ENCODE results near the gene TMEM134.

The TMEM134 gene

DNA sequence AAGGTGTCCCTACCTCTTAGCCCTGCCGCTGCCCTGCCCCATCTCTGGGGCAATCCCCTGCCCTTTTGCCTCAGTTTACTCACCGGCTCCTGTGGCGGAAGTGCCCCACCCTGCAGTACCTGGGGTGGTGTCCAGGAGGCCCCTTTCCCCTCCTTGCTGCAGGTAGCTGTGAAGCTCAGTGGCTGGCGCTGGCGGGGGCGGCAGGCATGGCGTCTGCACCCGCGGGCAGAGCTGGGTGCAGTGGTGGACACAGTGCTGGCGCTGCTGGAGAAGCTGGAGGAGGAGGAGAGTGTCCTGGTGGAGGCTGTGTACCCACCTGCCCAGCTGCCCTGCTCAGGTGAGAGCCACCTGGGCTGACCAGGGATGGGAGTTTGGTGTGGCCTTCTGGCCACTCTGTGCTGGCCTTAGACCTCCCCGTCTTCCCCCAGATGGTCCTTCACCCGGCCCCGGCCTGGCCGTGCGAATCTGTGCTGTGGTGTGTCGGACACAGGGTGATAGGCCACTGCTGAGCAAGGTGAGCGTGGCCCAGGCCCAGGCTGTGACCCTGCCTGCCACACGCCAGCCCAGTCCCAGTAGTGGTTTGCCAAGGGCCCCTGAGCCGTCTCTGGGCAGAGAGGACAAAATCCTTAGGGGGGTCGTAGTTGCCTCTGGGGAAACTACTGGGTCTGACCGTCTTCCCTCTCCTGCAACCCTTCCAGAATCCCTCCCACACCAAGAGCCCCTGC lies 49.6 kb downstream of the TMEM134 start:
- no peak for DNase-seq

DNA sequence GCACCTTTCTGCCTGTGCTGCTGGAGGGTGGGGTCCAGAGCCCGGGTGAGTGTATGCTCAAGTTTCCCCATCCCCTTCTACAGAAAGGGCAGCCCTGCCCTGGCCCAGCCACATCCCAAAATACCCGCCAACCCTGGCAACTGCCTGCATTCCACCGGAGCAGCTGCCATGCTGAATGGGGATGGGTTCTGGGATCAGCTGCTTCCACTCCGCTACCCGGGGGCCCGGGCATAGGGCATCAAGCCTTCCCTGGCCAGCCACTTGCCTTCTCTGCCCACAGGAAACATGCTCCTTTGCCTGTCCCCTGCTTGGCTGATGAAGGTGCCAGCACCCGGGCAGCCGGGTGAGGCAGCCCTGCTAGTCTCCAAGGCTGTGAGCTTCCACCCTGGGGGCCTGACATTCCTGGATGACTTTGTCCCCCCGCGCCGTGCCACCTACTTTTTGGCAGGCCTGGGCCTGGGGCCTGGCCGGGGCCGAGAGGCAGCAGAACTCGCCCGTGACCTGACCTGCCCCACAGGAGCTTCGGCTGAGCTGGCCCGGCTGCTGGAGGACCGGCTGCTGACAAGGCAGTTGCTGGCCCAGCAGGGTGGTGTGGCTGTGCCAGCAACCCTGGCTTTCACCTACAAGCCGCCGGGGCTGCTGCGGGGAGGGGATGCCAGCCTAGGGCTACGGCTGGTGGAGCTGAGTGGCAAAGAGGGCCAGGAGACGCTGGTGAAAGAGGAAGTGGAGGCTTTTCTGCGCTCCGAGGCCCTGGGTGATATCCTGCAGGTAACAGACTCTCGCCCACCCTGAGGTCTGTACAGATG lies 50.4 kb downstream of the TMEM134 start:
- DNase-seq: no peak

DNA sequence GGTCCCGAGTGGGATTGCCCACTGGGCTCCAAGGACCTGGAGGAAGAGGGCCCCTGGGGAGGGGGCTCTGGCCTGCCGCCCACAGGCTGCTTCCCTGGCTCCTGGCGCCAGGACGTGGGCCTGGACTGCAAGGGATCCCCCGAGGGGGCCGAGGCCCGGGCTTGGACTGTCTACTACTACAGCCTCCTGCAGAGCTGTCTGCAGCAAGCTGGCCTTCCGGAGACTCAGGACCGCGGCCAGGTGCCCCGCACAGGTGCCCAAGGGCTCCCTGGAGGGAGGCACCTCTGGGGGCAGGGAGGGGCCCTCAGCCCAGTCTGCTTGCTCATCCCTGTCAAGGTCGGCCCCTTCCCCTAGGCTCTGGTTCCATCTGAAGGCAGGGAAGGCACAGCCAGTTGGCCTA lies 51.6 kb downstream of the TMEM134 start:
- no peak for DNase-seq

DNA sequence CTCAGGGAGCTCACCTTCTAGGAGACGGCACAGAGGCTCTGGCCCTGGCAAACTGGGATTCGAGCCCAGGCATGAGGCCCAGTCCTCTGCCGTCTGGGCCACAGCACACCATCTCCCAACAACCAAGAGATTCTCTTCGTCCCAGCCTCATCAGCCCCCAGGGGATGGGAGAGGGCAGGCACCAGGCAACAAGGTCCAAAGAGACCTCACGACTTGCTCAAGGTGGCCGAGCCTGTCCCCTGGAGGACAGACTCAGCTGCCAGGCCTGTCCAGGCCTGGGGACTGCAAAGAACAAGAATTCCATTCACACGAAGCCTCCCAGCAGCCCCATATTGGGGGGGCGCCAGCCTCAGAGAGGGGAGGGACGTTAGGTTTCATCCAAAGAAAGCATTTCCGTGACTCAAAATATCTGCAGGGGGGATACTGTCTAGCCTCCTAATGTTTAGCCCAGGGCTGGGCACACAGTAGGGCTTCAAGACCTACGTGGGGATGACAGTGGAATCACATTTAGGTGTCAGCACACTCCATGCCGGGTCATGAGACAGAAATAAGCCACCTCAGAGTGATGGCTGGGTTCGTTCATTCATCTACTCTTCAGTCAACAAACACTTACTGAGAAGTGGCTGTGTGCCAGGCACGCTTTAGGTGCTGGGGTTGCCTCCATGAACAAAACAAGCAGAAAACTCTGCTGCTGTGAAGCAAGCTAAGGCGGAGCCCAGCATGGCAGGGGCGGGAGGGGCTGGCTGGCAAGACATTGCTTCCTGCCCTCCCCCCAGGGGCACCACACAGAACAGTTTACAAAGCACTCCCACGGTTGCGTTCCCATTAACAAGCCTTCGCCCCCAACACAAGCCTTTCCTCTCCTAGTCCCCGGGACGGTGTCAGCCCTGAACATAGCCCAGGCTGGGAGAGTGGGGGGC lies 52.4 kb downstream of the TMEM134 start:
- peak; percentile 44 for DNase-seq

DNA sequence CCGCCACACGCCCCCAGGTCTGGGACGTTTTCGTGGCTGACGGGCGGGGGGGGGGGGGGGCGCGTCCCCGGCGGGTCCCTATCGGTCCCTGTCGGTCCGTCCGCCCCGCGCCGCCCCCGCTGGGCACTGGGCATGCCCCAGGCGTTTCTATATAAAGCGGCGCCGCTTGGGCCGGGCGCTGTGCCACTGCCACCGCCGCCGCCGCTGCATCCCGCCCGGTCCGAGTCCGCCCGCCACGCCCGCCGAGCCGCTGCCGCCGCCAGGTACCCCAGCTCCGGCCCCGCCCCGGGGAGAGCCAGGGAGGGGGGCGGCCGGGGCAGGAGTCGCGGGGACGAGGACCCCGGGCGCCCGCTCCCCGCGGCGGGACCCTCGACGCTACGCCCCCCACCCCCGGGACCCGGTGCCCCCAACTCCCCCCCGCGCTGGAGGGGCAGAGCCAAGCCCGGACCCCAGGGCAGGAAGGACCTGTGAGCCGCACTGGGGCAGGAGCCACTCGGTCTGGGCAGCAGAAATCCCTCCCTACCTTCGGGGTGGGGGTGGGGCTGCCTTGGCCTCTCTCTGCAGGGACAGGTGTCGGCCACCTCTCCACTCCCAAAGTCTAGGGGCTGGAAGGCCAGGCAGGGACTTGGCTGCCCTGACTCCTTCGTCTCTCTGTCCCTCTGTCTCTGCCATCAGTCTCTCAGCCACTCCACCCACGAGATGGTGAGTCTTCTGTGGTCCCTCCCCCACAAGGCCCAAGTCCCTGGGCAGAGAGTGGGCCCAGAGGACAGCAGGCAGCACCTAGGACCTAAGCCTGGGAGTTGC lies 53.3 kb downstream of the TMEM134 start, which contains the start of gene CARNS1:
Gene CARNS1 (plus strand): TSS at position 178 of the 804 bp plus-strand sequence. CDS start 522 bp downstream, at position 700.
- peak; percentile 33 for DNase-seq

DNA sequence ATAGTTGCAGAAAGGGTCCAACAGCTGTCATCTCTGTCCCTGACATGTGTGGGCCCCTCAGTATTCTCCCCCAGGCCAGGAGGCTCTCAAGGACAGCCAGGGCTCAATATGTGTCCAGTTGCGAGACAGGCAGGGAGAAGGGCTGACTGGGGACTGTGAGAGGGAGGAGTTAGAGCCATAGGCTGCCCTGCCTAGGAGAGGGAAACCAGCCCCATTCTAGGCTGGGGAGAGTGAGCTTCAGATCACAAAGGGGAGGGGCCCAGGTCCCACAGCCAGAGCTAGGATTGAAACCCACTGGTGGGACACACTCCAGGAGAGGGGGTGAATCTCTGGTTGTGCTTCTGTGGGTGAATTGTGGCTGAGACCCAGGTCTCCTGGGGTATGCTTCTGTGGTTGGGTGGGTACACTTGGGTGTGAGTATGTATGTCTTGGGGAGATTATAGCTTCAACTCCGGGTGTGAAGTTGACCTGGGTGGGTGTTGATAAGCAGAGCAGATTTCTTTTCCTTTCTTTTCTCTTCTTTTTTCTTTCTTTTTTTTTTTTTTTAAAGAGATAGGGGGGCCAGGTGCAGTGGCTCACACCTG lies 55.7 kb downstream of the TMEM134 start:
- DNase-seq: no peak

DNA sequence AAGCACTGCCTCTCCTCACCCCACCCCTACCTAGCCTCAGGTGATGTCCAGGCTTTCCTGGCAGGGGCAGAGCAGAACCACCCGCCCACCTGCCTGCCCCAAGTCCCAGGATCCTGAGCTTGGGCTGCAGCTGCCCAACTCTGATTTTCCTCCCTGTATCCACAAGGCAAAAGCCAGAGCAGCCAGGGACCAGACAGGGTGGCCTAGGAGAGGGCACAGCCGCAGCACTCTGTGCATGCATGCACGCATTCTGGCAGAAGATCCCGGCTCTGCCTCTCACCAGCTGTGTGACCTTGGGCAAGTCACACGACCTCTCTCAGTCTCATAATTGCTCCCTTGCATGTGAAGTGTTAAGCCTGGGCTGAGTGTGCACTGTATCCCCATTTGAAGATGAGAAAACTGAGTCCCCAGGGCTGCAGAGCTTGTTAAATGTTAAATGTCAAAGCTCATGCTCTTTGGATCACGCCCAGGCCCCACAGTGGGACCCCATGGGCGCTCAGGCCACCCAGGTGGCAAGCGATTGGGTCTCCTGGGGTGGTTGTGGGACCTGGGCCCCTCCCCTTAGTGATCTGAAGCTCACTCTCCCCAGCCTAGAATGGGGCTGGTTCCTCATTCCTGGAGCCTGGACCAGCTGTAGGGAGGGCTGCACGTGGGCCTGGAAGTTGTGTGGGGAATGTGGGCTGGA lies 56.4 kb downstream of the TMEM134 start:
- no peak for DNase-seq

DNA sequence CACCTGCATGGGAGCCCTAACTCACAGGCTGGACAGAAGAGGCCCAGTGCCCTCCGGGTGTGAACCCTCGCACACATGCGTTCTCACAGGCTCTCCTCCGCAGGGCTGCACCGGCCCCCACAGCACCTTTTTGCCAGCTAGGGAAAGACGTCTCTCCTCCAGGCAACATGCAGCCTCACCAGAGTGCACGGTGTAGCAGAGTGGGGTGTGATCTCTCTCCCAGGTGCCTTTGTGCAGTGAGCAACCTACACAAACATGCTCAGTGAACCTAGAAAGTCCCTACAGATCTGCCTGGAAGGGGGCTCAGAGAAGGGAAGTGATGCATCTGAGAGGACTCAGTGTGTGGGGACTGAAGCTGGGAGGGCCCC lies 57.3 kb downstream of the TMEM134 start:
- no peak for DNase-seq
